ENCODE measurements around the gene DIP2C.

- TF ChIP-seq CTCF (conservative IDR thresholded peaks at IDR 0.05; ENCODE audit: low read length) (no peak), EZH2phosphoT487 (IDR thresholded peaks at IDR 0.05; ENCODE audit: borderline replicate concordance) (no peak)
Measured at GRCh38 chr10:589961-590680, 99.3 kb downstream of the DIP2C start.

All from Loucy (cell line).